H4 (cell line): ENCODE measurements around the gene PRKG1. TPM values are rescaled to one million over a fixed set of nuclear protein-coding genes. Genes with fewer than 3 reads are reported as not detected.
A peak's percentile ranks its signal among the peaks of the same experiment; 100 is the strongest.
"Not testable (repeated sequence)": the region's sequence is repeated elsewhere in the genome, so short reads cannot be mapped to it uniquely, and the experiment has no call there.

Source experiments
- DNase-seq: peaks from one replicate; pipeline ENCODE4 v3.0.0-alpha.2; 2015; ENCODE audit warnings: low spot score
- total RNA-seq: library from RNA; depleted of rRNA; stranded (reverse); fragments of >200 nt; shearing (Covaris generic); gene quantifications from 2 replicates; pipeline ENCODE4 v1.2.3, GENCODE V29; 2014

PRKG1 gene
- total RNA-seq, 1 experiment from 2014 or later, result 3.4 TPM

GRCh38 chr10:52208365-52208764, 1134.1 kb downstream of the PRKG1 start:
- no peak for DNase-seq

- no peak for DNase-seq
These were observed 1135.9 kb downstream of the PRKG1 start for GRCh38 chr10:52210161-52210560.

DNA sequence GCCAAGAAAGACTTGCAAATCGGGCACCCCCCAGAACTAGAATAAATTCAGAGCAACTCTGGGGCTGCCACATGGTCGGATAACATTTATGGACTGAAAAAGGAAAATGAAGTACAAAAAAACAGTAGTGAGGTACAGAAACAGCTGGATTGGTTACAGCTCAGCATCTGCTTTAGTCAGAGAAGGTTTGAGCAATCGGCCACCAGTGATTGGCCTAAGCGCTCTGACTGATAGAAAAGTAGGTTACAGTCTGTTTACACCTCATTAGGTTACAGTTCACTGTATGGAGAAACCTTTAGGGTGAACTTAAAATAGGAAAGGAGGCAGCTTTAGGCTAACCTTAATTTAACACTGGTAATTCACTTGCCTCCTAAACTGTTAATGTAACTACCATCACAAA, 1137.8 kb downstream of the PRKG1 start:
- DNase-seq, result no peak

- no peak for DNase-seq
These were observed 1138.5 kb downstream of the PRKG1 start for GRCh38 chr10:52212802-52213201.

- DNase-seq, result peak; percentile 47
These were observed 1139.0 kb downstream of the PRKG1 start for GRCh38 chr10:52213321-52213752.

- DNase-seq, result peak; percentile 79
These were observed 1141.6 kb downstream of the PRKG1 start for GRCh38 chr10:52215745-52216361.

- peak; percentile 94 for DNase-seq
These were observed 1142.6 kb downstream of the PRKG1 start for GRCh38 chr10:52216852-52217251.

- no peak for DNase-seq
These were observed 1143.2 kb downstream of the PRKG1 start for GRCh38 chr10:52217531-52217930.

GRCh38 chr10:52220947-52221346, 1146.7 kb downstream of the PRKG1 start:
- no peak for DNase-seq

DNA sequence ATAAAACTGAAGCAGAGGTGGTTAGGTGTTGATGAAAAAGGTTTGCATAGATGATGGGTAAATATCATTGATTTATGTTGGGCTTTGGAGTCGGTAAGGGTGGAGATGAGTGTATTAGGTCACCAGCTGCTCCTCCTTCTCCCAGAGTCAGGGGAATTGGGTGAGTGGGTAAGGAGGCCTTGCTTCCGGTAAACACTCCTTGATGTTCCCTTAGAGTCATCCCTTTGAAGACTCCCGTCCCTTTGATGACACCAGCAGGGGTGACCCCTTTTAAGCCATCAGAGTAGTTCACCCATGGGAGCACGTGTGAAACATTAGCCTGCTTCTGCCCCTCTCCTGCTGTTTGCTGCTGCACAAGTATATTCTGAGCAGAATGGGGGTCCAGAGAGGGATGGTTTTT, 1147.6 kb downstream of the PRKG1 start:
- no peak for DNase-seq

DNA sequence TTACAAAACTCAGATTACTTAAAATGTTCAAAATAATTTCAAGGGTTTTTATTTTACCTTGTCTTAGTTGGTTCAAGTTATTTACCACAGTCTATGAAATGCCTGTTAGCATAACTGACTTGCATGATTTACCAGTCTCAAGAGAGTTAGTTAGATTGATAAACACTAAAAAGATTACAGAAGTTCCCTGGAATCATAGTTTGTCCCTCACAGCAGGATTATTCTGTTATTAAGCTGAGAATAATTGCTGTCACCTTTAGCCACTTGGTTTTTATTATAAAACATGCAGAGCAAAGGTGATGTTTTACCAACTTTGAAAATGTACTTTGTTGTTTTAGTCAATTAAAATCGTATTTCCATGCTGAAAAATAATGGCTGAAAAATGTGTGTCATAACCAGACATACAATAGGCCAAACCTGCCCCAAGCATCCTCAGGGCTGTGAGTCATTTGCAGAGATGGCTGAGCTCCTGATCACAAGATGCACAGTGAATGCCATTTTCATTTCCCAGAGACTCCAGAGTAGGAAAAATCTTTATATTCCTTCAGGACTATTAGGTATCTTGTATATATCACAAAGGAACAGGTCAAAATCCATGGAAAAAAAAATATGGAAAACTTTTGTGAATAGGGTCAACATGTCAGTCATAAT, 1152.0 kb downstream of the PRKG1 start:
- DNase-seq, result no peak

- no peak for DNase-seq
These were observed 1154.3 kb downstream of the PRKG1 start for GRCh38 chr10:52228556-52228955.

- no peak for DNase-seq
These were observed 1155.1 kb downstream of the PRKG1 start for GRCh38 chr10:52229291-52229931.

DNA sequence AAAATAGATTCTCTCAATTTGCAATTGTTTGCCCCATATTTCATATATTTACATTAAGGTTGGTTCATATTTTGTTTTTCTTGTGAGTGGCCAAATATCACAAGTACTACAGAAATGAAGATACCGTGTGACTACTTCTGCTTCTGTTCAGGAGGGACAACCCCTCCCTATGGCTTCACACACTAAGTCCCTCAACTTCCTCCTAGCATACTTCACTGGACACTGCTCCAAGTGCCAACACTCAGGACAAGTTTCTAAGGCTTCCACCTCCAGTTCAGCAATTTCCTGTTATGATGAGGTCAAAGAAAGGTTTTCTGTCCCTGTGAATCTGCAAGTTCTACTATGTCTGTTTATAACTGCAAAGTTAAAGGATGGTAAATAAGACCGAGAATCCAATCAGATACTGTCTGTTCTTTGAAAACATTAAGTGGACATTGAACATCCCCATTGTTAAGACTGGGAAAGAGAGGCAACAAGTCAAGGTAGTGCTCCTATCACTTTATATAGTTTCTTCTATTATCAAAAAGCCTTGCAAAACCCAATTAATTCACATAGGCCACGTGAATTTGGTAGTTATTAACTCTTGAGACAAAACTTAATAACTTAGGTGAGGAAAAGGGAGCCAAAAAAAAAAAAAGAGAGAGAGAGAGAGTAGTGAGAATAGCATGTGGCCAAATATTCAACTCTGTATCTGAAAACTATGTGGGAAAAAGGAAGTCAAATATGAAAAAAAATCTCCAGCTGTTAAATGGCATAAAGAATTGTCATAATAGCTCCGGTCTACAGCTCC, 1158.5 kb downstream of the PRKG1 start:
- no peak for DNase-seq

DNA sequence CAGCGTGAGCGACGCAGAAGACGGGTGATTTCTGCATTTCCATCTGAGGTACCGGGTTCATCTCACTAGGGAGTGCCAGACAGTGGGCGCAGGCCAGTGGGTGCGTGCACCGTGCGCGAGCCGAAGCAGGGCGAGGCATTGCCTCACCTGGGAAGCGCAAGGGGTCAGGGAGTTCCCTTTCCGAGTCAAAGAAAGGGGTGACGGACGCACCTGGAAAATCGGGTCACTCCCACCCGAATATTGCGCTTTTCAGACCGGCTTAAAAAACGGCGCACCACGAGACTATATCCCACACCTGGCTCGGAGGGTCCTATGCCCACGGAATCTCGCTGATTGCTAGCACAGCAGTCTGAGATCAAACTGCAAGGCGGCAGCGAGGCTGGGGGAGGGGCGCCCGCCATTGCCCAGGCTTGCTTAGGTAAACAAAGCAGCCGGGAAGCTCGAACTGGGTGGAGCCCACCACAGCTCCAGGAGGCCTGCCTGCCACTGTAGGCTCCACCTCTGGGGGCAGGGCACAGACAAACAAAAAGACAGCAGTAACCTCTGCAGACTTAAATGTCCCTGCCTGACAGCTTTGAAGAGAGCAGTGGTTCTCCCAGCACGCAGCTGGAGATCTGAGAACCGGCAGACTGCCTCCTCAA, 1159.2 kb downstream of the PRKG1 start:
- DNase-seq, result not testable (repeated sequence)

DNA sequence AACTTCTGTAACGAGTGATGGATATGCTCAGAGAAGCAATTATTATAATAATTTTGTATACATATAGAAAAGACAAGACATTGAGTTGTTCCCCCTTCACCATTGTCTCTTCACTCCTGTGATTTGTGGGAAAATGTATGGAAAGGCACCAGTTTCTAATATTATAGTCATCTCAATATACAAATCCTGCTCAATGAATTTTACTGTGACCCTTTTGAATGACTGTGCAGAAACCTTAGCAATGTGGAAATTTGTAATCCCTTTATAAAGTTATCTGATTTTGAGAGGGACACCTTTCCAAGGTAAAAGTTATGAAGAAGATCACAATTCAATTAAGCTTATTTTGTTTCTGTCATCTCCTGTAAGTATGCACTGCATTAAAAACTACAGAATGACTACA, 1165.5 kb downstream of the PRKG1 start:
- DNase-seq, result no peak

GRCh38 chr10:52245547-52245946, 1171.3 kb downstream of the PRKG1 start:
- DNase-seq, result no peak

- not testable (repeated sequence) for DNase-seq
These were observed 1173.6 kb downstream of the PRKG1 start for GRCh38 chr10:52247929-52248328.

DNA sequence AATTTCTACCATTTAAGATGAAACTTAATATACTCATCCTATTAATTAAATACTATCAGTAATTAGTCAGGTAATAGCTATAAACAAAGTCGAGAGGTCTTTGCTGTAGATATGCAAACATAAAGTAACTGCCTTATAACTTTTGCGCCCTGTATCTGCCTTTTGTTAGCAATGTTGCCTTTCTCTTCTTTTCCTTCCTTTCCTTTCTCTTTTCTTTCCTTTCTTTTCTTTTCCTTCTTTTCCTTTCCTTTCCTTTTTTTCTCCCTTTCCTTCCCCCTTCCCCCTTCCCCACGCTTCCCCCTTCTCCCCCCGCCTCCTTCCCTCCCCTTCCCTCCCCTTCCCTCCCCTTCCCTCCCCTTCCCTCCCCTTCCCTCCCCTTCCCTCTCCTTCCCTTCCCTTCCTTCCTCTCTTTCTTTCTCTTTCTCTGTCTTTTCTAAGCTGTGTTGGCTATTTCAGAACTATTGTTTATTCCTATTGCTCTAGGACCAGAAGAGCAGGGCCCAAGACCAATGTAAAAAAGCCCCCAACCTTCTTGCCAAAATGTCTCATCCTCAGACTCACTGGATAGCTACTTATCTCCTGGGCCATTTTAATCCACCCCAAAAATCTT, 1174.5 kb downstream of the PRKG1 start:
- DNase-seq, result no peak

DNA sequence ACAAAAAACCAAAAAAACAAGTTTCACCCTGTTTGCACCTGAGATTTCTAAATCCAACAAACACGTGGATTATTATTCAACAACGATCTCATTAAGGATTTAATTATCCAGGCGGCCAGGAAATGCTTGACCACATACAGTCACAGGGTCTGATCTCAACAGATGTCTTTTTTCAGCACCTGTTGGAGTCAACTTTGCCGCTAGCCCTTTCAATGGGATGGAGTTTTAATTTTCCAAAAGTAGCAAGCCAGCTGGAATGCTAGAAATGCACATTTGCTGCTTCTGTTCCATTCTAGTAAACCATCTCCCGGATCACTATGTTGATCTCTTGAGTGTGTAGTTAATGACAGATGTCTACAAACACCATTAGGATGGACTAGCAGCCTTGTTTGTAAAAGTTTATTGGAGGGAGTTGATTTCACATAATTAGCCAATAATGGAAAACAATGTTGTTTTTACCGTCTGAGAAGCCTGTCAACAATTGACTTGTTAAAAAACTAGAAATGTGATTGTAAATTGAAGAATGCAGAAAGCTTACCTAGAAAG, 1175.6 kb downstream of the PRKG1 start:
- no peak for DNase-seq

GRCh38 chr10:52250510-52250909, 1176.2 kb downstream of the PRKG1 start:
- no peak for DNase-seq
